ENCODE data around the gene PDC. TPM values are rescaled to one million over a fixed set of nuclear protein-coding genes. Genes with fewer than 3 reads are reported as not detected.

The PDC gene
- not detected in 5 replicates for total RNA-seq (2022; extraction: Qiagen RNA extraction)

GRCh38 chr1:186461014-186461413 lies at the start of gene PDC:
Gene PDC, minus strand, starts transcription at chr1:186461114. Its CDS starts 11,655 bp downstream, at chr1:186449459.

Other genes with a start within 250 kb of the PDC start
- 0.07 to 0.16 TPM (median 0.09 TPM) in 5 replicates for gene PRG4, start 164.8 kb downstream of the PDC start, total RNA-seq (2022; extraction: Qiagen RNA extraction)
- 41.9 to 47.4 TPM (median 44.7 TPM) in 5 replicates for gene TPR, start 85.9 kb downstream of the PDC start, total RNA-seq (2022; extraction: Qiagen RNA extraction)
- 13.3 to 16.1 TPM (median 15.3 TPM) in 5 replicates for gene ODR4, start 85.3 kb downstream of the PDC start, total RNA-seq (2022; extraction: Qiagen RNA extraction)
- gene PTGS2, start 219.3 kb upstream of the PDC start, total RNA-seq (2022; extraction: Qiagen RNA extraction), result 4.0 to 7.7 TPM (median 6.7 TPM) in 5 replicates

Measured in A549 treated with Mapracorat at 1 μM for 4 hours (cell line).